HepG2 (cell line): ENCODE results near the gene FITM1. TPM values are rescaled to one million over a fixed set of nuclear protein-coding genes. Genes with fewer than 3 reads are reported as not detected.

Experiments used
- ATAC-seq: fragments of 200-7000 bp; cut with Tn5 transposase; 3 replicates; pipeline ENCODE4 v1.9.1; 2020; ENCODE audit warnings: mild to moderate bottlenecking, moderate library complexity
- BruUV-seq: library from RNA; stranded (reverse); fragments of 400-500 nt; replicated peaks from 2 replicates; lab custom pipeline; 2021; lab: Mats Ljungman, UMichigan
- CTCF ChIA-PET: fragments of 300-600 bp; formaldehyde crosslinking; extraction: SDS; loops from one replicate; lab custom pipeline; 2021; ENCODE audit warnings: low total read pairs, inconsistent platforms, low intra/inter-chr PET ratio; lab: Yijun Ruan, JAX
- POLR2A ChIA-PET: fragments of 350-600 bp; sonication (Branson Sonifier 250); formaldehyde crosslinking; loops from one replicate; lab custom pipeline; 2020; ENCODE audit warnings: antibody characterized with exemption, inconsistent platforms; lab: Yijun Ruan, JAX
- DNase-seq: peaks from one replicate; pipeline ENCODE4 v3.0.0-alpha.2; 2015; ENCODE audit warnings: low spot score
- FAIRE-seq: peaks from 3 replicates; lab custom pipeline; 2011; peaks lifted over from hg19 to GRCh38; lab: Jason Lieb, UNC
- H2AFZ ChIP-seq: one replicate; pipeline ENCODE4 v1.6.1; 2011; ENCODE audit warnings: low read length, inconsistent platforms
- H3K27ac ChIP-seq: fragments of 300-600 bp; 3 replicates; pipeline ENCODE4 v1.8.0; 2011; ENCODE audit warnings: mixed run types, mild to moderate bottlenecking, mixed read lengths, low read length, inconsistent platforms; ENCODE audit not compliant: insufficient read depth; ENCODE audit errors: extremely low read length
- H3K27me3 ChIP-seq, 2 experiments: fragments of 200-600 bp in 1 of 2; 2 replicates in 1 of 2; 3 replicates in 1 of 2; pipeline versions ENCODE4 v1.6.0 to v1.8.0; 2011; ENCODE audit warnings: low read length in 2 of 2, mild to moderate bottlenecking in 2 of 2, moderate library complexity in 2 of 2, inconsistent platforms in 1 of 2; ENCODE audit not compliant: insufficient read depth in 2 of 2, control insufficient read depth in 1 of 2
- H3K36me3 ChIP-seq, 2 experiments: fragments of 200-600 bp in 1 of 2; replicated peaks in 1 of 2; 2 replicates in 1 of 2; 3 replicates in 1 of 2; pipeline versions ENCODE4 v1.5.1 to v1.8.0; 2011; ENCODE audit warnings: low read length in 2 of 2, inconsistent platforms in 1 of 2; ENCODE audit not compliant: insufficient read depth in 2 of 2, control insufficient read depth in 1 of 2
- H3K4me1 ChIP-seq: 2 replicates; pipeline ENCODE4 v1.5.1; 2012; ENCODE audit warnings: low read length, inconsistent platforms; ENCODE audit not compliant: insufficient read depth
- H3K4me2 ChIP-seq: 2 replicates; pipeline ENCODE4 v1.6.0; 2011; ENCODE audit warnings: low read depth, low read length, inconsistent platforms
- H3K4me3 ChIP-seq, 3 experiments: fragments of 200-600 bp in 1 of 3; sonication (generic), shearing (Covaris generic) in 1 of 3; replicated peaks in 1 of 3; 2 replicates each; pipeline ENCODE4 v1.5.1; 2011 to 2016; ENCODE audit warnings: low read length in 3 of 3, inconsistent platforms in 2 of 3, low read depth in 2 of 3, mild to moderate bottlenecking in 2 of 3, control low read depth in 1 of 3, mixed read lengths in 1 of 3; ENCODE audit not compliant: insufficient read depth in 1 of 3
- H3K79me2 ChIP-seq: one replicate; pipeline ENCODE4 v1.6.1; 2011; ENCODE audit warnings: low read length, inconsistent platforms; ENCODE audit not compliant: insufficient read depth
- H3K9ac ChIP-seq: 2 replicates; pipeline ENCODE4 v1.6.0; 2011; ENCODE audit warnings: mild to moderate bottlenecking, low read depth, low read length, inconsistent platforms; ENCODE audit not compliant: insufficient read depth
- H3K9me3 ChIP-seq: 2 replicates; pipeline ENCODE4 v1.5.1; 2012; ENCODE audit warnings: mild to moderate bottlenecking, low read length
- H4K20me1 ChIP-seq: 2 replicates; pipeline ENCODE4 v1.6.0; 2011; ENCODE audit warnings: inconsistent platforms, mild to moderate bottlenecking, low read length, moderate library complexity; ENCODE audit not compliant: insufficient read depth
- AGO2 ChIP-seq: fragments of 200-400 bp; formaldehyde crosslinking; optimal IDR thresholded peaks from 2 replicates; pipeline ENCODE3; 2017; ENCODE audit warnings: mild to moderate bottlenecking, low read depth, low read length, moderate library complexity
- MED1 ChIP-seq: sonication (generic); formaldehyde crosslinking; IDR thresholded peaks from 2 replicates; pipeline ENCODE4 v1.4.0; 2020; ENCODE audit warnings: missing genetic modification reagents
- NFKB2 ChIP-seq: sonication (generic); formaldehyde crosslinking; IDR thresholded peaks from 2 replicates; pipeline ENCODE4 v1.4.0; 2020; ENCODE audit warnings: missing genetic modification reagents, borderline replicate concordance
- ONECUT2 ChIP-seq: sonication (generic); formaldehyde crosslinking; IDR thresholded peaks from 2 replicates; pipeline ENCODE4 v1.4.0; 2020; ENCODE audit warnings: missing genetic modification reagents
- POLR2G ChIP-seq: fragments of 200-400 bp; formaldehyde crosslinking; IDR thresholded peaks from 2 replicates; pipeline ENCODE4 v1.6.1; 2018; ENCODE audit warnings: mild to moderate bottlenecking, low read depth, low read length, moderate library complexity
- RXRA ChIP-seq: sonication (generic); formaldehyde crosslinking; IDR thresholded peaks from 2 replicates; pipeline ENCODE4 v1.5.1; 2020; ENCODE audit warnings: missing genetic modification reagents
- ZNF724P ChIP-seq: sonication (generic); formaldehyde crosslinking; IDR thresholded peaks from 2 replicates; pipeline ENCODE4 v1.8.0; 2022; ENCODE audit warnings: missing genetic modification reagents, borderline replicate concordance
- ZNF780A ChIP-seq: sonication (generic); formaldehyde crosslinking; IDR thresholded peaks from 2 replicates; pipeline ENCODE4 v1.8.0; 2022; ENCODE audit warnings: mild to moderate bottlenecking, missing genetic modification reagents, moderate library complexity
- WGBS: methylation state at CpG from one replicate; pipeline ENCODE4 v1.1.6; 2017; ENCODE audit warnings: low lambda C conversion rate; 5-methylcytosine and 5-hydroxymethylcytosine counted together
- in situ Hi-C: cut with HindIII; loops from 2 replicates; pipeline ENCODE4 v1.10.0; 2017; ENCODE audit warnings: low pct_unique_long_range_greater_than_20kb; ENCODE audit not compliant: extremely low pct_ligation_motif_present
- intact Hi-C: fragments of 100-400 bp; cut with micrococcal nuclease; formaldehyde crosslinking; loops from one replicate; pipeline ENCODE4 v1.10.0; 2022; ENCODE audit not compliant: unreplicated experiment
- polyA plus RNA-seq, 8 experiments: library from polyadenylated mRNA; depleted of rRNA in 3 of 8; stranded (reverse) in 7 of 8; unstranded in 1 of 8; fragments of >200 nt; fragmentation: Illumina TruSeq in 4 of 8; extraction: Trizol in 4 of 8; gene quantifications; 2 replicates each; pipeline versions ENCODE4 v1.2.1 to v1.2.3, GENCODE V29; 2011 to 2016; ENCODE audit warnings: low read depth in 4 of 8, missing spikeins in 1 of 8, mixed read lengths in 1 of 8; ENCODE audit not compliant: insufficient read depth in 1 of 8
- total RNA-seq, 5 experiments: library from RNA; depleted of rRNA; stranded (reverse); fragments of >200 nt; fragmentation: Illumina TruSeq; extraction: Trizol; gene quantifications; 2 replicates each; pipeline ENCODE4 v1.2.3, GENCODE V29; 2016; ENCODE audit warnings: low read depth in 1 of 5
- TF ChIP-seq, protein P1 (sequence below): sonication (generic); formaldehyde crosslinking; IDR thresholded peaks from 2 replicates; pipeline ENCODE4 v1.8.1; 2022; ENCODE audit warnings: low read depth, mild to moderate bottlenecking, missing genetic modification reagents

FITM1 gene
- total and polyA plus RNA-seq, 2 of the 13 experiments (the other 11 are each of a cell fraction or from before 2014, with no cell fraction given) = 2.7 to 5.8 TPM

DNA sequence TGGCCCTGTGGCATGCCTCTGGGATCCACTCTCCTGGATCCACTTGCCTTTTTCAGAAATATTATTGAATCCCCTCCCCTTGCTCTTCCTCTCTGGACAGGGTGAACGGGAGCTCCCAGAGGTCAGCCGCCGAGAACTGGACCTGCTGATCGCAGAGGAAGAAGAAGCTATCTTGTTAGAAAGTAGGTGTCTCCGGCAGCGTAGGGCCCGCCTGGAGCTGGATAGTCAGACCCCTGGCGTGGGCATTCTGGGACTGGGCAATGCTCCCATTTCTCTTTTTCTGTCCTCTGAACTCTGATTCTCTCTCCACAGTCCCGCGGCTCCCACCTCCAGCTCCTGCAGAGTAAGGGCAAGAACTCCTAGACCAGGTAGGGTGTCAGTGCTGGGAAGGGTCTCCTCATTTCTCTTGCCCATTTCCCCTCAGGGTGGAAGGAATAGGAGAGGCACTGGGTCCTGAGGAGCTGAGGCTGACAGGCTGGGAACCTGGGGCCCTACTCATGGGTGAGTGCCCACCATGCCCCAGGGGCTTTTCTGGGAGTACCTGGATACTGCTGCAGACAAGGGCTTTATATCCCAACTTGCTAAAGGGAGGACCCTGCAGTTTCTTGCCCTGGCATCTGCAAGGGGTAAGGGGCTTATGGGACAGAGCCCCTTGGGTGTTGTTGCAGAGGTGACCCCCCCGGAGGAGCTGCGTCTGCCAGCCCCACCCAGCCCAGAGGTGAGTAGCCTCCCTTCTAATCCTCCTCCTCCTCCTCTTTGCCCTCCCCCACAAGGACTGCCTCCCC lies 46.8 kb downstream of the FITM1 start:
- Histone ChIP-seq H3K36me3 (peaks cover 41 to 46% of the 10 kb centered on the region in 2 experiments), H3K9me3 (no peaks in the 10 kb centered on the region), H3K4me1 (no peaks in the 10 kb centered on the region), H3K27ac (no peak overlapping the region), H3K27me3 (no peaks in the 10 kb centered on the region), H3K4me3 (no peak overlapping the region), H2AFZ (no peak overlapping the region), H3K4me2 (no peak overlapping the region), H3K9ac (no peak overlapping the region), H4K20me1 (no peaks in the 10 kb centered on the region), H3K79me2 (no peaks in the 10 kb centered on the region)
- no peak for DNase-seq
- in situ Hi-C loops = no loop called here
- TF ChIP-seq RXRA = peak; percentile 3; the same call in 1 of the 2 replicates
- TF ChIP-seq, protein P1, sequence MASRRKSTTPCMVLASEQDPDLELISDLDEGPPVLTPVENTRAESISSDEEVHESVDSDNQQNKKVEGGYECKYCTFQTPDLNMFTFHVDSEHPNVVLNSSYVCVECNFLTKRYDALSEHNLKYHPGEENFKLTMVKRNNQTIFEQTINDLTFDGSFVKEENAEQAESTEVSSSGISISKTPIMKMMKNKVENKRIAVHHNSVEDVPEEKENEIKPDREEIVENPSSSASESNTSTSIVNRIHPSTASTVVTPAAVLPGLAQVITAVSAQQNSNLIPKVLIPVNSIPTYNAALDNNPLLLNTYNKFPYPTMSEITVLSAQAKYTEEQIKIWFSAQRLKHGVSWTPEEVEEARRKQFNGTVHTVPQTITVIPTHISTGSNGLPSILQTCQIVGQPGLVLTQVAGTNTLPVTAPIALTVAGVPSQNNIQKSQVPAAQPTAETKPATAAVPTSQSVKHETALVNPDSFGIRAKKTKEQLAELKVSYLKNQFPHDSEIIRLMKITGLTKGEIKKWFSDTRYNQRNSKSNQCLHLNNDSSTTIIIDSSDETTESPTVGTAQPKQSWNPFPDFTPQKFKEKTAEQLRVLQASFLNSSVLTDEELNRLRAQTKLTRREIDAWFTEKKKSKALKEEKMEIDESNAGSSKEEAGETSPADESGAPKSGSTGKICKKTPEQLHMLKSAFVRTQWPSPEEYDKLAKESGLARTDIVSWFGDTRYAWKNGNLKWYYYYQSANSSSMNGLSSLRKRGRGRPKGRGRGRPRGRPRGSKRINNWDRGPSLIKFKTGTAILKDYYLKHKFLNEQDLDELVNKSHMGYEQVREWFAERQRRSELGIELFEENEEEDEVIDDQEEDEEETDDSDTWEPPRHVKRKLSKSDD (CRISPR knock-in tag) = 0 out of 2 replicates have a peak, but pooled peaks have one; percentile 2
- TF ChIP-seq NFKB2 = peak; percentile 50; the same call in 1 of the 2 replicates
- TF ChIP-seq POLR2G = peak; percentile 56
- 0 out of 2 replicates have a peak, but pooled peaks have one; percentile 21 for TF ChIP-seq ZNF780A
- peak; percentile 12 for TF ChIP-seq AGO2
- TF ChIP-seq ONECUT2 (CRISPR knock-in tag) = no peak
- TF ChIP-seq ZNF724P (CRISPR knock-in tag) = no peak
- no peak for TF ChIP-seq MED1 (CRISPR knock-in tag)
- POLR2A ChIA-PET = interaction anchor here (0.8 to 6.7 kb wide), 9 partner anchors 11 to 83 kb away, joined by 3 to 65 read pairs (median 4); partner anchors contain the start of genes CHMP4A, EMC9, IPO4 and IRF9
- intact Hi-C loops = no loop called here
- ATAC-seq = no peak
- 96% methylated on average over 12 of the region's 12 CpGs for WGBS
- no TSS peak for BruUV-seq
- no peak for FAIRE-seq
- CTCF ChIA-PET = no interaction called here
